Gastroesophageal sphincter (tissue), 3 donors: ENCODE measurements around the gene RAX2.

Experiments
- CTCF ChIP-seq, 4 experiments: fragments of 200-600 bp in 2 of 4; fragments of 450-650 bp in 2 of 4; sonication (generic) in 1 of 4; IDR thresholded peaks; one replicate each; pipeline ENCODE4 v1.5.1; 2017 to 2019; ENCODE audit warnings: antibody characterized with exemption in 4 of 4, mild to moderate bottlenecking in 2 of 4, moderate library complexity in 2 of 4
- POLR2A ChIP-seq, 2 donors: fragments of 450-650 bp; IDR thresholded peaks; one replicate each; pipeline ENCODE4 v1.6.1; 2017; ENCODE audit warnings: antibody characterized with exemption in 2 of 2, mild to moderate bottlenecking in 2 of 2, moderate library complexity in 1 of 2

- TF ChIP-seq POLR2A (IDR thresholded peaks at IDR 0.05) (no peak), CTCF (IDR thresholded peaks at IDR 0.05) (no peak)
These were observed 18.2 kb upstream of the RAX2 start for GRCh38 chr19:3790209-3790734.
